Activated CD8-positive, alpha-beta memory T cell treated with anti-CD3 and anti-CD28 coated beads, Interleukin-2, amount 50 U/mL, for 24 hours (primary cell): ENCODE data around the gene EDEM1.
"Not testable (repeated sequence)": the region's sequence is repeated elsewhere in the genome, so short reads cannot be mapped to it uniquely, and the experiment has no call there.

Source experiments
- DNase-seq: peaks from one replicate; pipeline ENCODE4 v3.0.0-alpha.2; 2020; ENCODE audit errors: extremely low read depth

EDEM1 gene

GRCh38 chr3:5187156-5187919 lies at the start of gene EDEM1:
Gene EDEM1 (plus strand): TSS chr3:5187707. CDS start chr3:5187806, 99 bp downstream.
- peak; percentile 81 for DNase-seq

- DNase-seq = no peak
Observed at GRCh38 chr3:5138214-5138981, 49.1 kb upstream of the EDEM1 start.

- no peak for DNase-seq
Observed at GRCh38 chr3:5140230-5140621, 47.3 kb upstream of the EDEM1 start.

- DNase-seq = no peak
Observed at GRCh38 chr3:5140839-5141238, 46.7 kb upstream of the EDEM1 start.

- DNase-seq = no peak
Observed at GRCh38 chr3:5141760-5142159, 45.7 kb upstream of the EDEM1 start.

GRCh38 chr3:5143464-5143863 lies 44.0 kb upstream of the EDEM1 start:
- no peak for DNase-seq

GRCh38 chr3:5144316-5144994 lies 43.1 kb upstream of the EDEM1 start:
- no peak for DNase-seq

- DNase-seq = no peak
Observed at GRCh38 chr3:5145120-5145519, 42.4 kb upstream of the EDEM1 start.

GRCh38 chr3:5147152-5147551 lies 40.4 kb upstream of the EDEM1 start:
- not testable (repeated sequence) for DNase-seq

GRCh38 chr3:5149306-5149880 lies 38.1 kb upstream of the EDEM1 start:
- no peak for DNase-seq

GRCh38 chr3:5151586-5151985 lies 35.9 kb upstream of the EDEM1 start:
- no peak for DNase-seq

- no peak for DNase-seq
Observed at GRCh38 chr3:5153074-5153473, 34.4 kb upstream of the EDEM1 start.

- no peak for DNase-seq
Observed at GRCh38 chr3:5155241-5155640, 32.3 kb upstream of the EDEM1 start.

- DNase-seq = no peak
Observed at GRCh38 chr3:5160321-5160720, 27.2 kb upstream of the EDEM1 start.

- no peak for DNase-seq
Observed at GRCh38 chr3:5160940-5161858, 26.3 kb upstream of the EDEM1 start.

GRCh38 chr3:5162102-5162501 lies 25.4 kb upstream of the EDEM1 start:
- no peak for DNase-seq

GRCh38 chr3:5165698-5166097 lies 21.8 kb upstream of the EDEM1 start:
- no peak for DNase-seq

- no peak for DNase-seq
Observed at GRCh38 chr3:5166846-5167245, 20.7 kb upstream of the EDEM1 start.

- DNase-seq = no peak
Observed at GRCh38 chr3:5168110-5168509, 19.4 kb upstream of the EDEM1 start.

- no peak for DNase-seq
Observed at GRCh38 chr3:5169807-5170206, 17.7 kb upstream of the EDEM1 start.

- DNase-seq = no peak
Observed at GRCh38 chr3:5170975-5171374, 16.5 kb upstream of the EDEM1 start.
